Mesendoderm (in vitro differentiated cells): Measurements from ENCODE around the gene ARHGEF1.

Experiments
- DNase-seq: peaks from one replicate; pipeline ENCODE4 v3.0.0; 2013
- H2AK5ac ChIP-seq: 2 replicates; pipeline ENCODE4 v1.6.1; 2013; ENCODE audit warnings: low read length, inconsistent platforms
- H2BK120ac ChIP-seq: 2 replicates; pipeline ENCODE4 v1.6.1; 2013; ENCODE audit warnings: low read depth, mild to moderate bottlenecking, low read length, moderate library complexity, mixed read lengths
- H2BK15ac ChIP-seq: replicated peaks from 2 replicates; pipeline ENCODE4 v1.6.1; 2013; ENCODE audit warnings: low read depth, mild to moderate bottlenecking, moderate library complexity
- H2BK5ac ChIP-seq: 2 replicates; pipeline ENCODE4 v1.6.1; 2013; ENCODE audit warnings: low read length, inconsistent platforms
- H3K18ac ChIP-seq: 2 replicates; pipeline ENCODE4 v1.6.1; 2013; ENCODE audit warnings: mild to moderate bottlenecking, low read length, mixed read lengths
- H3K23ac ChIP-seq: one replicate; pipeline ENCODE4 v1.6.1; 2013; ENCODE audit warnings: low read length
- H3K27ac ChIP-seq: 2 replicates; pipeline ENCODE4 v1.5.1; 2013; ENCODE audit warnings: low read depth, mild to moderate bottlenecking, inconsistent platforms, low read length, moderate library complexity
- H3K27me3 ChIP-seq: 2 replicates; pipeline ENCODE4 v1.6.1; 2013; ENCODE audit warnings: low read length, control low read depth, mild to moderate bottlenecking, inconsistent platforms; ENCODE audit not compliant: insufficient read depth, poor library complexity
- H3K36me3 ChIP-seq: 2 replicates; pipeline ENCODE4 v1.6.1; 2013; ENCODE audit warnings: low read length, inconsistent platforms; ENCODE audit not compliant: control insufficient read depth, insufficient read depth
- H3K4ac ChIP-seq: one replicate; pipeline ENCODE4 v1.6.1; 2013; ENCODE audit warnings: low read depth, mild to moderate bottlenecking, low read length, moderate library complexity
- H3K4me1 ChIP-seq: 2 replicates; pipeline ENCODE4 v1.6.1; 2013; ENCODE audit warnings: low read depth, low read length, inconsistent platforms; ENCODE audit not compliant: control insufficient read depth
- H3K4me2 ChIP-seq: 2 replicates; pipeline ENCODE4 v1.6.1; 2013; ENCODE audit warnings: low read length
- H3K4me3 ChIP-seq: 2 replicates; pipeline ENCODE4 v1.5.1; 2013; ENCODE audit warnings: mild to moderate bottlenecking, low read length
- H3K56ac ChIP-seq: one replicate; pipeline ENCODE4 v1.6.1; 2013; ENCODE audit warnings: low read length
- H3K79me1 ChIP-seq: 2 replicates; pipeline ENCODE4 v1.6.1; 2013; ENCODE audit warnings: low read length, inconsistent platforms
- H3K79me2 ChIP-seq: 2 replicates; pipeline ENCODE4 v1.6.1; 2013; ENCODE audit warnings: mild to moderate bottlenecking, low read length; ENCODE audit not compliant: control insufficient read depth, insufficient read depth
- H3K9ac ChIP-seq: 2 replicates; pipeline ENCODE4 v1.6.1; 2013; ENCODE audit warnings: low read length, inconsistent platforms
- H4K5ac ChIP-seq: one replicate; pipeline ENCODE4 v1.6.1; 2013; ENCODE audit warnings: low read length
- H4K8ac ChIP-seq: one replicate; pipeline ENCODE4 v1.6.1; 2013; ENCODE audit warnings: low read depth, mild to moderate bottlenecking, control low read depth, low read length, moderate library complexity
- WGBS: extraction: QIAGEN DNeasy Blood & Tissue Kit; methylation state at CpG from one replicate; pipeline ENCODE4 v1.1.7; 2013; ENCODE audit warnings: low lambda C conversion rate, missing lambda C conversion rate; ENCODE audit not compliant: insufficient coverage; ENCODE audit errors: extremely low coverage; 5-methylcytosine and 5-hydroxymethylcytosine counted together

ARHGEF1 gene

GRCh38 chr19:41906271-41906670, 23.3 kb downstream of the ARHGEF1 start:
- Histone ChIP-seq H4K5ac (no peak overlapping the region), H2BK120ac (no peak overlapping the region), H3K4me2 (no peak overlapping the region), H3K9ac (no peak overlapping the region), H3K18ac (no peak overlapping the region), H2BK5ac (no peak overlapping the region), H3K36me3 (peaks cover 3% of the 10 kb centered on the region), H3K4ac (no peak overlapping the region), H3K4me3 (no peak overlapping the region), H3K27ac (no peak overlapping the region), H3K79me2 (no peaks in the 10 kb centered on the region), H2AK5ac (no peak overlapping the region), H4K8ac (no peak overlapping the region), H3K79me1 (no peaks in the 10 kb centered on the region), H2BK15ac (no peak overlapping the region), H3K4me1 (no peaks in the 10 kb centered on the region), H3K23ac (no peak overlapping the region), H3K27me3 (peaks cover 2% of the 10 kb centered on the region), H3K56ac (no peak overlapping the region)
- WGBS: no CpG with 5 or more reads among the region's 9 CpGs
- DNase-seq: no peak

GRCh38 chr19:41906916-41907680, 24.1 kb downstream of the ARHGEF1 start:
- Histone ChIP-seq H3K79me2 (no peaks in the 10 kb centered on the region), H2BK120ac (no peak overlapping the region), H3K9ac (no peak overlapping the region), H3K27me3 (peaks cover 10% of the 10 kb centered on the region), H3K4me2 (no peak overlapping the region), H3K56ac (no peak overlapping the region), H4K8ac (no peak overlapping the region), H3K36me3 (peaks cover 3% of the 10 kb centered on the region), H3K18ac (no peak overlapping the region), H3K79me1 (no peaks in the 10 kb centered on the region), H3K4ac (no peak overlapping the region), H3K27ac (no peak overlapping the region), H2AK5ac (no peak overlapping the region), H2BK5ac (no peak overlapping the region), H3K4me3 (no peak overlapping the region), H3K23ac (no peak overlapping the region), H3K4me1 (no peaks in the 10 kb centered on the region), H2BK15ac (no peak overlapping the region), H4K5ac (no peak overlapping the region)
- DNase-seq: no peak
- WGBS: no CpG with 5 or more reads among the region's 21 CpGs

- no CpG with 5 or more reads among the region's 25 CpGs for WGBS
- Histone ChIP-seq H2AK5ac (no peak overlapping the region), H4K5ac (no peak overlapping the region), H3K79me2 (no peaks in the 10 kb centered on the region), H2BK5ac (no peak overlapping the region), H3K9ac (no peak overlapping the region), H3K4me1 (no peaks in the 10 kb centered on the region), H3K4ac (no peak overlapping the region), H3K27me3 (peaks cover 17% of the 10 kb centered on the region), H3K79me1 (no peaks in the 10 kb centered on the region), H3K56ac (no peak overlapping the region), H3K23ac (no peak overlapping the region), H3K4me3 (no peak overlapping the region), H4K8ac (no peak overlapping the region), H3K4me2 (no peak overlapping the region), H3K27ac (no peak overlapping the region), H3K18ac (no peak overlapping the region), H2BK15ac (no peak overlapping the region), H2BK120ac (no peak overlapping the region), H3K36me3 (peaks cover 3% of the 10 kb centered on the region)
- DNase-seq: no peak
These were observed 25.1 kb downstream of the ARHGEF1 start for GRCh38 chr19:41907994-41908615.

GRCh38 chr19:41908724-41909464, 25.9 kb downstream of the ARHGEF1 start:
- DNase-seq: no peak
- WGBS: no CpG with 5 or more reads among the region's 11 CpGs
- no peak overlapping the region for H3K4me2 ChIP-seq

GRCh38 chr19:41909706-41910105, 26.7 kb downstream of the ARHGEF1 start:
- no peak overlapping the region for H3K9ac ChIP-seq
- no peaks in the 10 kb centered on the region for H3K79me2 ChIP-seq
- no peak overlapping the region for H3K4ac ChIP-seq
- H3K18ac ChIP-seq: no peak overlapping the region
- DNase-seq: no peak
- no peaks in the 10 kb centered on the region for H3K79me1 ChIP-seq
- H4K8ac ChIP-seq: no peak overlapping the region
- H2BK15ac ChIP-seq: no peak overlapping the region
- H3K27me3 ChIP-seq: peaks cover 28% of the 10 kb centered on the region
- H2BK120ac ChIP-seq: no peak overlapping the region
- no peaks in the 10 kb centered on the region for H3K4me1 ChIP-seq
- H2BK5ac ChIP-seq: no peak overlapping the region
- no peak overlapping the region for H3K4me2 ChIP-seq
- no peak overlapping the region for H4K5ac ChIP-seq
- no peak overlapping the region for H3K27ac ChIP-seq
- WGBS: no CpG with 5 or more reads among the region's 13 CpGs
- H2AK5ac ChIP-seq: no peak overlapping the region
- no peak overlapping the region for H3K56ac ChIP-seq
- no peak overlapping the region for H3K4me3 ChIP-seq
- peaks cover 3% of the 10 kb centered on the region for H3K36me3 ChIP-seq
- no peak overlapping the region for H3K23ac ChIP-seq

More at GRCh38 chr19:41908724-41909464, 25.9 kb downstream of the ARHGEF1 start:
- H3K56ac ChIP-seq: no peak overlapping the region
- H3K79me2 ChIP-seq: no peaks in the 10 kb centered on the region
- peaks cover 3% of the 10 kb centered on the region for H3K36me3 ChIP-seq
- no peak overlapping the region for H2AK5ac ChIP-seq
- no peak overlapping the region for H3K23ac ChIP-seq
- no peaks in the 10 kb centered on the region for H3K4me1 ChIP-seq
- H4K5ac ChIP-seq: no peak overlapping the region
- H4K8ac ChIP-seq: no peak overlapping the region
- peaks cover 24% of the 10 kb centered on the region for H3K27me3 ChIP-seq
- no peaks in the 10 kb centered on the region for H3K79me1 ChIP-seq
- H3K4ac ChIP-seq: no peak overlapping the region
- no peak overlapping the region for H2BK5ac ChIP-seq
- no peak overlapping the region for H3K9ac ChIP-seq
- H2BK15ac ChIP-seq: no peak overlapping the region
- H3K18ac ChIP-seq: no peak overlapping the region
- H3K4me3 ChIP-seq: no peak overlapping the region
- H3K27ac ChIP-seq: no peak overlapping the region
- no peak overlapping the region for H2BK120ac ChIP-seq
